HepG2 (cell line): ENCODE measurements around the gene SV2A. TPM values are rescaled to one million over a fixed set of nuclear protein-coding genes. Genes with fewer than 3 reads are reported as not detected.

ENCODE experiments used
- HOXA9 ChIP-seq: sonication (generic); formaldehyde crosslinking; IDR thresholded peaks from 2 replicates; pipeline ENCODE4 v1.8.1; 2022; ENCODE audit warnings: missing genetic modification reagents, mild to moderate bottlenecking, moderate library complexity, borderline replicate concordance
- ZNF460 ChIP-seq: sonication (generic); formaldehyde crosslinking; IDR thresholded peaks from 2 replicates; pipeline ENCODE4 v1.5.1; 2020; ENCODE audit warnings: missing genetic modification reagents, mild to moderate bottlenecking, borderline replicate concordance
- polyA plus RNA-seq, 8 experiments: library from polyadenylated mRNA; depleted of rRNA in 3 of 8; stranded (reverse) in 7 of 8; unstranded in 1 of 8; fragments of >200 nt; fragmentation: Illumina TruSeq in 4 of 8; extraction: Trizol in 4 of 8; gene quantifications; 2 replicates each; pipeline versions ENCODE4 v1.2.1 to v1.2.3, GENCODE V29; 2011 to 2016; ENCODE audit warnings: low read depth in 4 of 8, missing spikeins in 1 of 8, mixed read lengths in 1 of 8; ENCODE audit not compliant: insufficient read depth in 1 of 8
- total RNA-seq, 5 experiments: library from RNA; depleted of rRNA; stranded (reverse); fragments of >200 nt; fragmentation: Illumina TruSeq; extraction: Trizol; gene quantifications; 2 replicates each; pipeline ENCODE4 v1.2.3, GENCODE V29; 2016; ENCODE audit warnings: low read depth in 1 of 5
- TF ChIP-seq, protein P1 (sequence below): sonication (generic); formaldehyde crosslinking; IDR thresholded peaks from 2 replicates; pipeline ENCODE4 v1.5.1; 2020; ENCODE audit warnings: missing genetic modification reagents, mild to moderate bottlenecking, borderline replicate concordance
- TF ChIP-seq, protein P2 (sequence below): sonication (generic); formaldehyde crosslinking; IDR thresholded peaks from 2 replicates; pipeline ENCODE4 v1.4.0; 2020; ENCODE audit warnings: mild to moderate bottlenecking, missing genetic modification reagents
- TF ChIP-seq, protein P3 (sequence below), 2 experiments: fragments of 450-650 bp in 1 of 2; sonication (generic) in 1 of 2; formaldehyde crosslinking in 1 of 2; IDR thresholded peaks; 2 replicates each; pipeline versions ENCODE4 v1.6.1 to v1.8.0; 2016 to 2022; ENCODE audit warnings: antibody characterized with exemption in 1 of 2, mild to moderate bottlenecking in 1 of 2, missing genetic modification reagents in 1 of 2
- TF ChIP-seq, protein P4 (sequence below): fragments of 450-650 bp; IDR thresholded peaks from 2 replicates; pipeline ENCODE4 v1.6.1; 2017; ENCODE audit warnings: mild to moderate bottlenecking
- TF ChIP-seq, protein P5 (sequence below), 2 experiments: IDR thresholded peaks; 2 replicates each; pipeline ENCODE4 v1.6.1; 2011 to 2012; ENCODE audit warnings: low read length in 2 of 2, borderline replicate concordance in 1 of 2, low read depth in 1 of 2, mild to moderate bottlenecking in 1 of 2, moderate library complexity in 1 of 2

Gene SV2A
- total and polyA plus RNA-seq, 2 of the 13 experiments (the other 11 are each of a cell fraction or from before 2014, with no cell fraction given) = 0.84 to 1.9 TPM

DNA sequence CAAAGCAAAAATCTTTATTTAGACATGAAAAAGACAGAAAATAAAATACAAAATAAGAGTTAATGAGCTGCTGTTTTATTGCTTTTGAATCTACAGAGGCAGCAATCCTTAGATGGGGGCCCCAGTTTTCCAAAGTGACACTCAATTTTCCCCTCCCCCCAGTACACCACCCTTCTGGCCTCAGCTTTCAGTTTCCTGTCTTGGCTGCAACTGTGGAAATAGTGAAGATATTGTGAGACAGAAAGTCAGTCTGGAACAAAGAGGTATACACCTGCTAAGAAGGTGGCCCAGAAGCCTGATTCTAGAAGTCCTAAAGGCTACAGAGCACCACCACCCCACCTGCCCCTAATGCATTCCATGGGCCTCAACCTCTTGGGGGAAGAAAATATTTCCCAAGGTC is 20.1 kb upstream of the SV2A start (continued):
- TF ChIP-seq, protein P1, sequence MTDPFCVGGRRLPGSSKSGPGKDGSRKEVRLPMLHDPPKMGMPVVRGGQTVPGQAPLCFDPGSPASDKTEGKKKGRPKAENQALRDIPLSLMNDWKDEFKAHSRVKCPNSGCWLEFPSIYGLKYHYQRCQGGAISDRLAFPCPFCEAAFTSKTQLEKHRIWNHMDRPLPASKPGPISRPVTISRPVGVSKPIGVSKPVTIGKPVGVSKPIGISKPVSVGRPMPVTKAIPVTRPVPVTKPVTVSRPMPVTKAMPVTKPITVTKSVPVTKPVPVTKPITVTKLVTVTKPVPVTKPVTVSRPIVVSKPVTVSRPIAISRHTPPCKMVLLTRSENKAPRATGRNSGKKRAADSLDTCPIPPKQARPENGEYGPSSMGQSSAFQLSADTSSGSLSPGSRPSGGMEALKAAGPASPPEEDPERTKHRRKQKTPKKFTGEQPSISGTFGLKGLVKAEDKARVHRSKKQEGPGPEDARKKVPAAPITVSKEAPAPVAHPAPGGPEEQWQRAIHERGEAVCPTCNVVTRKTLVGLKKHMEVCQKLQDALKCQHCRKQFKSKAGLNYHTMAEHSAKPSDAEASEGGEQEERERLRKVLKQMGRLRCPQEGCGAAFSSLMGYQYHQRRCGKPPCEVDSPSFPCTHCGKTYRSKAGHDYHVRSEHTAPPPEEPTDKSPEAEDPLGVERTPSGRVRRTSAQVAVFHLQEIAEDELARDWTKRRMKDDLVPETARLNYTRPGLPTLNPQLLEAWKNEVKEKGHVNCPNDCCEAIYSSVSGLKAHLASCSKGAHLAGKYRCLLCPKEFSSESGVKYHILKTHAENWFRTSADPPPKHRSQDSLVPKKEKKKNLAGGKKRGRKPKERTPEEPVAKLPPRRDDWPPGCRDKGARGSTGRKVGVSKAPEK (CRISPR knock-in tag) = no peak
- TF ChIP-seq HOXA9 (CRISPR knock-in tag) (no peak), ZNF460 (CRISPR knock-in tag) (no peak)
- TF ChIP-seq, protein P2, sequence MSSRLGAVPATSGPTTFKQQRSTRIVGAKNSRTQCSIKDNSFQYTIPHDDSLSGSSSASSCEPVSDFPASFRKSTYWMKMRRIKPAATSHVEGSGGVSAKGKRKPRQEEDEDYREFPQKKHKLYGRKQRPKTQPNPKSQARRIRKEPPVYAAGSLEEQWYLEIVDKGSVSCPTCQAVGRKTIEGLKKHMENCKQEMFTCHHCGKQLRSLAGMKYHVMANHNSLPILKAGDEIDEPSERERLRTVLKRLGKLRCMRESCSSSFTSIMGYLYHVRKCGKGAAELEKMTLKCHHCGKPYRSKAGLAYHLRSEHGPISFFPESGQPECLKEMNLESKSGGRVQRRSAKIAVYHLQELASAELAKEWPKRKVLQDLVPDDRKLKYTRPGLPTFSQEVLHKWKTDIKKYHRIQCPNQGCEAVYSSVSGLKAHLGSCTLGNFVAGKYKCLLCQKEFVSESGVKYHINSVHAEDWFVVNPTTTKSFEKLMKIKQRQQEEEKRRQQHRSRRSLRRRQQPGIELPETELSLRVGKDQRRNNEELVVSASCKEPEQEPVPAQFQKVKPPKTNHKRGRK (CRISPR knock-in tag) = no peak
- TF ChIP-seq, protein P3, sequence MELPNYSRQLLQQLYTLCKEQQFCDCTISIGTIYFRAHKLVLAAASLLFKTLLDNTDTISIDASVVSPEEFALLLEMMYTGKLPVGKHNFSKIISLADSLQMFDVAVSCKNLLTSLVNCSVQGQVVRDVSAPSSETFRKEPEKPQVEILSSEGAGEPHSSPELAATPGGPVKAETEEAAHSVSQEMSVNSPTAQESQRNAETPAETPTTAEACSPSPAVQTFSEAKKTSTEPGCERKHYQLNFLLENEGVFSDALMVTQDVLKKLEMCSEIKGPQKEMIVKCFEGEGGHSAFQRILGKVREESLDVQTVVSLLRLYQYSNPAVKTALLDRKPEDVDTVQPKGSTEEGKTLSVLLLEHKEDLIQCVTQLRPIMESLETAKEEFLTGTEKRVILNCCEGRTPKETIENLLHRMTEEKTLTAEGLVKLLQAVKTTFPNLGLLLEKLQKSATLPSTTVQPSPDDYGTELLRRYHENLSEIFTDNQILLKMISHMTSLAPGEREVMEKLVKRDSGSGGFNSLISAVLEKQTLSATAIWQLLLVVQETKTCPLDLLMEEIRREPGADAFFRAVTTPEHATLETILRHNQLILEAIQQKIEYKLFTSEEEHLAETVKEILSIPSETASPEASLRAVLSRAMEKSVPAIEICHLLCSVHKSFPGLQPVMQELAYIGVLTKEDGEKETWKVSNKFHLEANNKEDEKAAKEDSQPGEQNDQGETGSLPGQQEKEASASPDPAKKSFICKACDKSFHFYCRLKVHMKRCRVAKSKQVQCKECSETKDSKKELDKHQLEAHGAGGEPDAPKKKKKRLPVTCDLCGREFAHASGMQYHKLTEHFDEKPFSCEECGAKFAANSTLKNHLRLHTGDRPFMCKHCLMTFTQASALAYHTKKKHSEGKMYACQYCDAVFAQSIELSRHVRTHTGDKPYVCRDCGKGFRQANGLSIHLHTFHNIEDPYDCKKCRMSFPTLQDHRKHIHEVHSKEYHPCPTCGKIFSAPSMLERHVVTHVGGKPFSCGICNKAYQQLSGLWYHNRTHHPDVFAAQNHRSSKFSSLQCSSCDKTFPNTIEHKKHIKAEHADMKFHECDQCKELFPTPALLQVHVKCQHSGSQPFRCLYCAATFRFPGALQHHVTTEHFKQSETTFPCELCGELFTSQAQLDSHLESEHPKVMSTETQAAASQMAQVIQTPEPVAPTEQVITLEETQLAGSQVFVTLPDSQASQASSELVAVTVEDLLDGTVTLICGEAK (IDR thresholded peaks at IDR 0.05) = no peak
- TF ChIP-seq, protein P3 (CRISPR knock-in tag; IDR thresholded peaks at IDR 0.05) = no peak
- TF ChIP-seq, protein P4, sequence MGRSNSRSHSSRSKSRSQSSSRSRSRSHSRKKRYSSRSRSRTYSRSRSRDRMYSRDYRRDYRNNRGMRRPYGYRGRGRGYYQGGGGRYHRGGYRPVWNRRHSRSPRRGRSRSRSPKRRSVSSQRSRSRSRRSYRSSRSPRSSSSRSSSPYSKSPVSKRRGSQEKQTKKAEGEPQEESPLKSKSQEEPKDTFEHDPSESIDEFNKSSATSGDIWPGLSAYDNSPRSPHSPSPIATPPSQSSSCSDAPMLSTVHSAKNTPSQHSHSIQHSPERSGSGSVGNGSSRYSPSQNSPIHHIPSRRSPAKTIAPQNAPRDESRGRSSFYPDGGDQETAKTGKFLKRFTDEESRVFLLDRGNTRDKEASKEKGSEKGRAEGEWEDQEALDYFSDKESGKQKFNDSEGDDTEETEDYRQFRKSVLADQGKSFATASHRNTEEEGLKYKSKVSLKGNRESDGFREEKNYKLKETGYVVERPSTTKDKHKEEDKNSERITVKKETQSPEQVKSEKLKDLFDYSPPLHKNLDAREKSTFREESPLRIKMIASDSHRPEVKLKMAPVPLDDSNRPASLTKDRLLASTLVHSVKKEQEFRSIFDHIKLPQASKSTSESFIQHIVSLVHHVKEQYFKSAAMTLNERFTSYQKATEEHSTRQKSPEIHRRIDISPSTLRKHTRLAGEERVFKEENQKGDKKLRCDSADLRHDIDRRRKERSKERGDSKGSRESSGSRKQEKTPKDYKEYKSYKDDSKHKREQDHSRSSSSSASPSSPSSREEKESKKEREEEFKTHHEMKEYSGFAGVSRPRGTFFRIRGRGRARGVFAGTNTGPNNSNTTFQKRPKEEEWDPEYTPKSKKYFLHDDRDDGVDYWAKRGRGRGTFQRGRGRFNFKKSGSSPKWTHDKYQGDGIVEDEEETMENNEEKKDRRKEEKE = no peak
- TF ChIP-seq, protein P5, sequence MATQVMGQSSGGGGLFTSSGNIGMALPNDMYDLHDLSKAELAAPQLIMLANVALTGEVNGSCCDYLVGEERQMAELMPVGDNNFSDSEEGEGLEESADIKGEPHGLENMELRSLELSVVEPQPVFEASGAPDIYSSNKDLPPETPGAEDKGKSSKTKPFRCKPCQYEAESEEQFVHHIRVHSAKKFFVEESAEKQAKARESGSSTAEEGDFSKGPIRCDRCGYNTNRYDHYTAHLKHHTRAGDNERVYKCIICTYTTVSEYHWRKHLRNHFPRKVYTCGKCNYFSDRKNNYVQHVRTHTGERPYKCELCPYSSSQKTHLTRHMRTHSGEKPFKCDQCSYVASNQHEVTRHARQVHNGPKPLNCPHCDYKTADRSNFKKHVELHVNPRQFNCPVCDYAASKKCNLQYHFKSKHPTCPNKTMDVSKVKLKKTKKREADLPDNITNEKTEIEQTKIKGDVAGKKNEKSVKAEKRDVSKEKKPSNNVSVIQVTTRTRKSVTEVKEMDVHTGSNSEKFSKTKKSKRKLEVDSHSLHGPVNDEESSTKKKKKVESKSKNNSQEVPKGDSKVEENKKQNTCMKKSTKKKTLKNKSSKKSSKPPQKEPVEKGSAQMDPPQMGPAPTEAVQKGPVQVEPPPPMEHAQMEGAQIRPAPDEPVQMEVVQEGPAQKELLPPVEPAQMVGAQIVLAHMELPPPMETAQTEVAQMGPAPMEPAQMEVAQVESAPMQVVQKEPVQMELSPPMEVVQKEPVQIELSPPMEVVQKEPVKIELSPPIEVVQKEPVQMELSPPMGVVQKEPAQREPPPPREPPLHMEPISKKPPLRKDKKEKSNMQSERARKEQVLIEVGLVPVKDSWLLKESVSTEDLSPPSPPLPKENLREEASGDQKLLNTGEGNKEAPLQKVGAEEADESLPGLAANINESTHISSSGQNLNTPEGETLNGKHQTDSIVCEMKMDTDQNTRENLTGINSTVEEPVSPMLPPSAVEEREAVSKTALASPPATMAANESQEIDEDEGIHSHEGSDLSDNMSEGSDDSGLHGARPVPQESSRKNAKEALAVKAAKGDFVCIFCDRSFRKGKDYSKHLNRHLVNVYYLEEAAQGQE (IDR thresholded peaks at IDR 0.05; ENCODE audit: borderline replicate concordance in 1 of 2, low read depth in 1 of 2, low read length in 2 of 2) = no peak
